Suprapubic skin (tissue), 4 donors: ENCODE data around the gene ITIH4. TPM values are rescaled to one million over a fixed set of nuclear protein-coding genes. Genes with fewer than 3 reads are reported as not detected.

Experiments used
- DNase-seq, 2 donors: peaks; one replicate each; pipeline ENCODE4 v3.0.0-alpha.2; 2019; ENCODE audit warnings: low spot score in 2 of 2
- H3K27ac ChIP-seq: fragments of 200-600 bp; sonication (generic); one replicate; pipeline ENCODE4 v1.5.1; 2019
- H3K27me3 ChIP-seq: fragments of 200-600 bp; sonication (generic); one replicate; pipeline ENCODE4 v1.5.1; 2019
- H3K36me3 ChIP-seq: fragments of 200-600 bp; sonication (generic); one replicate; pipeline ENCODE4 v1.5.1; 2019
- H3K4me1 ChIP-seq: fragments of 200-600 bp; sonication (generic); one replicate; pipeline ENCODE4 v1.5.1; 2019
- H3K4me3 ChIP-seq: fragments of 200-600 bp; sonication (generic); one replicate; pipeline ENCODE4 v1.5.1; 2019; ENCODE audit warnings: mild to moderate bottlenecking
- H3K9me3 ChIP-seq: fragments of 200-600 bp; sonication (generic); one replicate; pipeline ENCODE4 v1.5.1; 2019
- CTCF ChIP-seq, 2 donors: fragments of 200-600 bp in 1 of 2; fragments of 450-650 bp in 1 of 2; sonication (generic) in 1 of 2; IDR thresholded peaks; one replicate each; pipeline ENCODE4 v1.5.1; 2016 to 2019; ENCODE audit warnings: antibody characterized with exemption in 2 of 2, mild to moderate bottlenecking in 1 of 2, moderate library complexity in 1 of 2
- EP300 ChIP-seq: sonication (generic); formaldehyde crosslinking; IDR thresholded peaks from one replicate; pipeline ENCODE4 v1.6.1; 2017; ENCODE audit warnings: antibody characterized with exemption
- POLR2A ChIP-seq, 2 donors: fragments of 450-650 bp; IDR thresholded peaks; one replicate each; pipeline ENCODE4 v1.6.1; 2017; ENCODE audit warnings: antibody characterized with exemption in 2 of 2, mild to moderate bottlenecking in 2 of 2, moderate library complexity in 2 of 2
- POLR2AphosphoS5 ChIP-seq, 3 donors: sonication (generic); formaldehyde crosslinking; IDR thresholded peaks; one replicate each; pipeline ENCODE4 v1.6.1; 2017; ENCODE audit warnings: antibody characterized with exemption in 3 of 3
- WGBS: methylation state at CpG from one replicate; pipeline ENCODE4 v1.1.5; 2018; 5-methylcytosine and 5-hydroxymethylcytosine counted together
- total RNA-seq, 4 donors: library from RNA; depleted of rRNA; stranded (reverse); fragments of >200 nt; gene quantifications; one replicate each; pipeline ENCODE4 v1.1.0, GENCODE V29; 2016

The ITIH4 gene
- total RNA-seq, 4 donors from 2014 or later, result 2.1 to 12.2 (median 4.6) TPM

DNA sequence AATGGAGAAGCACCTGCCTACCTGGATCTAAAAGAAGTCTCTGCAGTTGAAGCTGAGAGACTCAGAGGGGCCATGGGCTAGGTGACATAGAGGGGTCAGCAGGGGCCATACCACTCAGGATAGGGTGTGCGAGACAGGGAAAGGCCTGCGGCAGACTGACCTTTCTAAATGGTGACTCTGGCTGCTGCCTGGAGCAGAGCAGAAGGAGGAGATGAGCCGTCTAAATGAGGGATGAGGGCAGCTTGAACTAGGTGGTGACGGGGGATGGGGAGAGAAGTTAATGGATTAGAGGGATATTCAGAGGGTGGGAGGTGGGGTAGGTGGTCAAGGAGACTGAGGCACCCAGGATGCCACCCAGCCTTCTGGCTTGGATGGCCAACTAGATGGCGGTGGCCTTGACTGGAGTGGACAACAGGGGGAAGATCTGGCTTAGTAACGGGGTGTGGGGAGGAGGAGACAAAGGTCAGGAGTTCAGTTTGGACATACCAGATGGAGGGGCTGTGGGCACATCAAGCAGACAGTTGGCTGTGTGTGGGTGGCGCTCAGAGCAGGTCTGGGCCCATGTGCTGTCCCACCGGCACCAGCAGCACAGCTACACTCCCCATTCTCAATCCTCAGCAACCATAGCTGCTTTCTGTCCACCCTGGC, 56.3 kb downstream of the ITIH4 start:
- no peak overlapping the region for H3K27ac ChIP-seq
- peaks cover 14% of the 10 kb centered on the region for H3K4me1 ChIP-seq
- no peak overlapping the region for H3K4me3 ChIP-seq
- WGBS, result 83% methylated on average over 8 of the region's 8 CpGs
- no peaks in the 10 kb centered on the region for H3K36me3 ChIP-seq
- DNase-seq, result no peak
- no peak for TF ChIP-seq POLR2AphosphoS5 (IDR thresholded peaks at IDR 0.05)
- TF ChIP-seq POLR2A (IDR thresholded peaks at IDR 0.05), result no peak
- TF ChIP-seq EP300, result no peak
- TF ChIP-seq CTCF (IDR thresholded peaks at IDR 0.05), result no peak
- H3K27me3 ChIP-seq, result no peaks in the 10 kb centered on the region
- H3K9me3 ChIP-seq, result no peaks in the 10 kb centered on the region

GRCh38 chr3:52773361-52774065, 57.0 kb downstream of the ITIH4 start:
- WGBS, result 94% methylated on average over 11 of the region's 13 CpGs
- Histone ChIP-seq H3K27ac (no peak overlapping the region), H3K27me3 (no peaks in the 10 kb centered on the region), H3K4me1 (peaks cover 14% of the 10 kb centered on the region), H3K36me3 (no peaks in the 10 kb centered on the region), H3K4me3 (no peak overlapping the region), H3K9me3 (no peaks in the 10 kb centered on the region)
- no peak for DNase-seq
- TF ChIP-seq POLR2A (IDR thresholded peaks at IDR 0.05), result no peak
- no peak for TF ChIP-seq CTCF (IDR thresholded peaks at IDR 0.05)
- no peak for TF ChIP-seq EP300
- no peak for TF ChIP-seq POLR2AphosphoS5 (IDR thresholded peaks at IDR 0.05)

DNA sequence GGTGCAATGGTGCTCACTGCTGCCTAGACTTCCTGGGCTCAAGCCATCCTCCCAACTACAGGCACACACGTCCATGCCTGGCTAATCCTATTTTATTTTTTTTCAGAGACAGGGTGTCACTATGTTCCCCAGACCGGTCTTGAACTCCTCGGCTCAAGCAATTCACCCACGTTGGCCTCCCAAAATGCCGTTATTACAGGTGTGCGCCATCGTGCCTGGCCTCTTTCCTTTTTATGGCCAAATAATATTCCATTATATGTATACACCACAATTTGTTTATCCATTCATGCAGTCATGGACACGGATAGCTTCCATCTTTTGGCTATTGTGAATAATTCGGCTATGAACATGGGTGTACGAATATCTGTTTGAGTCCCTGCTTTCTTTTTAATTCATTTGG, 58.8 kb downstream of the ITIH4 start:
- Histone ChIP-seq H3K27ac (no peak overlapping the region), H3K4me3 (no peak overlapping the region), H3K9me3 (no peaks in the 10 kb centered on the region), H3K27me3 (no peaks in the 10 kb centered on the region), H3K4me1 (peaks cover 14% of the 10 kb centered on the region), H3K36me3 (peaks cover 12% of the 10 kb centered on the region)
- 90% methylated on average over 10 of the region's 10 CpGs for WGBS
- TF ChIP-seq POLR2AphosphoS5 (IDR thresholded peaks at IDR 0.05), result no peak
- TF ChIP-seq POLR2A (IDR thresholded peaks at IDR 0.05), result no peak
- no peak for TF ChIP-seq CTCF (IDR thresholded peaks at IDR 0.05)
- no peak for TF ChIP-seq EP300
- DNase-seq, result no peak

DNA sequence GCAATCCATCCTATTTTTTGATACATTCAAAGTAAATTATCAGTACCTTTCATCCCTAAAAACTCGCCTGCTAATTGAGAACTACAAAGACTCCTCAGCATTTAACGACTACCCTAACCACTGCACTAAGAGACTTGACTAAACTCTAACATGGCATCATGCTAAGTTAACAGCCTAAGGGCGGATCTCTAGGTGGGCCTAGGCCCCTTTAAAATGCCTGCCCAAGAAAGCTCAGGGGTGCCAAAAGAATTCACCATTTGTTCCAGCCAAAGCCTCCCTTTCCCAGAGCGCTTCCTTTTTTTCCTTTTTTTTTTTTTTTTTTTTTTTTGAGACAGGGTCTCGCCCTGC, 59.2 kb downstream of the ITIH4 start:
- 44% methylated on average over 5 of the region's 5 CpGs for WGBS
- Histone ChIP-seq H3K4me1 (peaks cover 14% of the 10 kb centered on the region), H3K36me3 (peaks cover 16% of the 10 kb centered on the region), H3K27ac (peak overlapping the region; percentile 30), H3K27me3 (no peaks in the 10 kb centered on the region), H3K4me3 (peak overlapping the region; percentile 71), H3K9me3 (no peaks in the 10 kb centered on the region)
- TF ChIP-seq POLR2A (IDR thresholded peaks at IDR 0.05) (no peak), POLR2AphosphoS5 (IDR thresholded peaks at IDR 0.05) (no peak), CTCF (IDR thresholded peaks at IDR 0.05) (no peak)
- DNase-seq, result no peak

GRCh38 chr3:52770496-52771333, 59.8 kb downstream of the ITIH4 start, which contains the start of gene NEK4:
TSS of gene NEK4 (minus strand) at chr3:52770940. CDS start at chr3:52770746, 194 bp downstream.
- H3K36me3 ChIP-seq, result peaks cover 21% of the 10 kb centered on the region
- H3K9me3 ChIP-seq, result no peaks in the 10 kb centered on the region
- peak; percentile 93 to 94 for DNase-seq
- 0% methylated on average over 22 of the region's 67 CpGs for WGBS
- no peaks in the 10 kb centered on the region for H3K27me3 ChIP-seq
- peak within 1 kb of the TSS; percentile 71 for H3K4me3 ChIP-seq
- H3K4me1 ChIP-seq, result peaks cover 14% of the 10 kb centered on the region
- TF ChIP-seq POLR2AphosphoS5 (IDR thresholded peaks at IDR 0.05), result peak in 1 of 3 donors; percentile 52
- peak in 1 of 2 donors; percentile 18 for TF ChIP-seq CTCF (IDR thresholded peaks at IDR 0.05)
- TF ChIP-seq EP300, result no peak
- TF ChIP-seq POLR2A (IDR thresholded peaks at IDR 0.05), result peak in 1 of 2 donors; percentile 33
- peak within 1 kb of the TSS; percentile 30 for H3K27ac ChIP-seq
